Testis (tissue), 2 donors: ENCODE results near the gene C3orf20.

ENCODE experiments used
- POLR2A ChIP-seq: fragments of 450-650 bp; IDR thresholded peaks from one replicate; pipeline ENCODE4 v1.6.1; 2017; ENCODE audit warnings: antibody characterized with exemption, mild to moderate bottlenecking, moderate library complexity
- TF ChIP-seq, protein P1 (sequence below), 3 experiments: fragments of 450-650 bp in 2 of 3; fragments of 200-600 bp in 1 of 3; sonication (generic) in 1 of 3; IDR thresholded peaks; one replicate each; pipeline ENCODE4 v1.5.1; 2016 to 2019; ENCODE audit warnings: antibody characterized with exemption in 3 of 3, mild to moderate bottlenecking in 2 of 3, moderate library complexity in 1 of 3

DNA sequence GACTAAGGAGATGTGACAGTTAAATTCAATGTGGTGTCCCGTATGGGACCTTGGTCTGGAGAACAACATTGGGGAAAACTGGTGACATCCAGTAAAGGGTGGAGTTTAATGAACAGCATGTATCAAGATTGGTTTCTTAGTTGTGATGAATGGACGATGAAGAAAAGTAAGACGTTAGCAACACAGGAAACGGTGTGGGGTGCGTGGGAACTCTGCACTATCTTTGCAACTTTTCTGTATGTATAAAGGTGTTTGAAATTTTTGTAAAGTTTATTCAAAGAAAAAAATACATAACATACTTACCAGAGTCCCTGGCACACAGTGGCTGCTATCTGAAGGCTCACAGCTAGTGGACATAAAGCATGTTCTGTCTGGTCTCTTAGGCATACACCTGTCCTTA, 29.5 kb upstream of the C3orf20 start:
- TF ChIP-seq, protein P1, sequence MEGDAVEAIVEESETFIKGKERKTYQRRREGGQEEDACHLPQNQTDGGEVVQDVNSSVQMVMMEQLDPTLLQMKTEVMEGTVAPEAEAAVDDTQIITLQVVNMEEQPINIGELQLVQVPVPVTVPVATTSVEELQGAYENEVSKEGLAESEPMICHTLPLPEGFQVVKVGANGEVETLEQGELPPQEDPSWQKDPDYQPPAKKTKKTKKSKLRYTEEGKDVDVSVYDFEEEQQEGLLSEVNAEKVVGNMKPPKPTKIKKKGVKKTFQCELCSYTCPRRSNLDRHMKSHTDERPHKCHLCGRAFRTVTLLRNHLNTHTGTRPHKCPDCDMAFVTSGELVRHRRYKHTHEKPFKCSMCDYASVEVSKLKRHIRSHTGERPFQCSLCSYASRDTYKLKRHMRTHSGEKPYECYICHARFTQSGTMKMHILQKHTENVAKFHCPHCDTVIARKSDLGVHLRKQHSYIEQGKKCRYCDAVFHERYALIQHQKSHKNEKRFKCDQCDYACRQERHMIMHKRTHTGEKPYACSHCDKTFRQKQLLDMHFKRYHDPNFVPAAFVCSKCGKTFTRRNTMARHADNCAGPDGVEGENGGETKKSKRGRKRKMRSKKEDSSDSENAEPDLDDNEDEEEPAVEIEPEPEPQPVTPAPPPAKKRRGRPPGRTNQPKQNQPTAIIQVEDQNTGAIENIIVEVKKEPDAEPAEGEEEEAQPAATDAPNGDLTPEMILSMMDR (IDR thresholded peaks at IDR 0.05) = no peak
- no peak for TF ChIP-seq POLR2A
